Liver (tissue), 3 donors: ENCODE results near the gene CALML3.

Experiments
- GABPA ChIP-seq, 2 donors: IDR thresholded peaks in 1 of 2; conservative IDR thresholded peaks in 1 of 2; 2 replicates each; pipeline ENCODE4 v1.6.1; 2016; ENCODE audit warnings: antibody characterized with exemption in 2 of 2, mild to moderate bottlenecking in 1 of 2, moderate library complexity in 1 of 2
- TAF1 ChIP-seq: conservative IDR thresholded peaks from 2 replicates; pipeline ENCODE4 v1.6.1; 2016; ENCODE audit warnings: antibody characterized with exemption, mild to moderate bottlenecking
- TF ChIP-seq, protein P1 (sequence below): fragments of 150-350 bp; IDR thresholded peaks from 2 replicates; pipeline ENCODE4 v1.5.1; 2017; ENCODE audit warnings: improper control_type of control experiment, low read depth, low read length; ENCODE audit not compliant: missing input control
- TF ChIP-seq, protein P2 (sequence below): IDR thresholded peaks from 2 replicates; pipeline ENCODE4 v1.6.1; 2016; ENCODE audit warnings: antibody characterized with exemption, mild to moderate bottlenecking
- TF ChIP-seq, protein P3 (sequence below): IDR thresholded peaks from 2 replicates; pipeline ENCODE4 v1.6.1; 2016; ENCODE audit warnings: antibody characterized with exemption
- donor health status: healthy.
- donor health status: healthy.

DNA sequence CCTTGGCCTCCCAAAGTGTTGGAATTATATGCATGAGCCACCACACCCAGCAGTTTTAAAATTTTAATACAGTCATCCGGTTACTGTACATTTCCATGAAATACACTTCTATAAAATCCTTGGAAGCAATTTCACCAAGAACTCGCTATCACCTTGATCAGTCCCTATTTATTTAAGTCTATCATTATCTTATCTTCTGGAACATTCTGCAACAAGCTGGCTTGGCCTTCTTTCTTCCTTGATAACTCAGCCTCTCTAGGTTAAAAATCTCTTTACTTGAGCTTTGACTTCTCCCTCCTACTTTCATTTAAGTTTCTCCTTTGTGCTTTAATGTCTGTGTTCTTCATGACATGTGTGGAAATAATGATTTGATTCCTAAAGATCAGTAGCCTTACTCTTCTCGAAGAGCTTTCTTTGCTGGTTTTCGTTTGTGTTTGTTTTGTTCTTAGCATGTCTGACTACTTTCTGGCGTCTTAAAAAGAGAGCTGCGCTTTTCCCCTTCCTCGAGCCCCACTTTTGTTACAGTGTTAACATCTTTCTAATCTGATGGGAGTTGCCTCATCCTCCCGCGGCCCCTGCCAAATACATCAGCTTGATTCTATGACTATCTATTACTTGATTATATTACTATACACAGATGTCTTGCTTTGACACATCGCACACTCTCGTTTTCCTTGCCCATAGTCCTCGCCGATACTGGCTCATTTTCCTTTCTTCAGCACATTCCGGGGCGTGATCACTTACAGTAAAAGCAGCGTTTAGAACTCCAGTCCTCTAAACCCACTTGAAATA lies 14.3 kb upstream of the CALML3 start:
- TF ChIP-seq, protein P1, sequence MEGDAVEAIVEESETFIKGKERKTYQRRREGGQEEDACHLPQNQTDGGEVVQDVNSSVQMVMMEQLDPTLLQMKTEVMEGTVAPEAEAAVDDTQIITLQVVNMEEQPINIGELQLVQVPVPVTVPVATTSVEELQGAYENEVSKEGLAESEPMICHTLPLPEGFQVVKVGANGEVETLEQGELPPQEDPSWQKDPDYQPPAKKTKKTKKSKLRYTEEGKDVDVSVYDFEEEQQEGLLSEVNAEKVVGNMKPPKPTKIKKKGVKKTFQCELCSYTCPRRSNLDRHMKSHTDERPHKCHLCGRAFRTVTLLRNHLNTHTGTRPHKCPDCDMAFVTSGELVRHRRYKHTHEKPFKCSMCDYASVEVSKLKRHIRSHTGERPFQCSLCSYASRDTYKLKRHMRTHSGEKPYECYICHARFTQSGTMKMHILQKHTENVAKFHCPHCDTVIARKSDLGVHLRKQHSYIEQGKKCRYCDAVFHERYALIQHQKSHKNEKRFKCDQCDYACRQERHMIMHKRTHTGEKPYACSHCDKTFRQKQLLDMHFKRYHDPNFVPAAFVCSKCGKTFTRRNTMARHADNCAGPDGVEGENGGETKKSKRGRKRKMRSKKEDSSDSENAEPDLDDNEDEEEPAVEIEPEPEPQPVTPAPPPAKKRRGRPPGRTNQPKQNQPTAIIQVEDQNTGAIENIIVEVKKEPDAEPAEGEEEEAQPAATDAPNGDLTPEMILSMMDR, result no peak
- no peak for TF ChIP-seq TAF1
- TF ChIP-seq, protein P2, sequence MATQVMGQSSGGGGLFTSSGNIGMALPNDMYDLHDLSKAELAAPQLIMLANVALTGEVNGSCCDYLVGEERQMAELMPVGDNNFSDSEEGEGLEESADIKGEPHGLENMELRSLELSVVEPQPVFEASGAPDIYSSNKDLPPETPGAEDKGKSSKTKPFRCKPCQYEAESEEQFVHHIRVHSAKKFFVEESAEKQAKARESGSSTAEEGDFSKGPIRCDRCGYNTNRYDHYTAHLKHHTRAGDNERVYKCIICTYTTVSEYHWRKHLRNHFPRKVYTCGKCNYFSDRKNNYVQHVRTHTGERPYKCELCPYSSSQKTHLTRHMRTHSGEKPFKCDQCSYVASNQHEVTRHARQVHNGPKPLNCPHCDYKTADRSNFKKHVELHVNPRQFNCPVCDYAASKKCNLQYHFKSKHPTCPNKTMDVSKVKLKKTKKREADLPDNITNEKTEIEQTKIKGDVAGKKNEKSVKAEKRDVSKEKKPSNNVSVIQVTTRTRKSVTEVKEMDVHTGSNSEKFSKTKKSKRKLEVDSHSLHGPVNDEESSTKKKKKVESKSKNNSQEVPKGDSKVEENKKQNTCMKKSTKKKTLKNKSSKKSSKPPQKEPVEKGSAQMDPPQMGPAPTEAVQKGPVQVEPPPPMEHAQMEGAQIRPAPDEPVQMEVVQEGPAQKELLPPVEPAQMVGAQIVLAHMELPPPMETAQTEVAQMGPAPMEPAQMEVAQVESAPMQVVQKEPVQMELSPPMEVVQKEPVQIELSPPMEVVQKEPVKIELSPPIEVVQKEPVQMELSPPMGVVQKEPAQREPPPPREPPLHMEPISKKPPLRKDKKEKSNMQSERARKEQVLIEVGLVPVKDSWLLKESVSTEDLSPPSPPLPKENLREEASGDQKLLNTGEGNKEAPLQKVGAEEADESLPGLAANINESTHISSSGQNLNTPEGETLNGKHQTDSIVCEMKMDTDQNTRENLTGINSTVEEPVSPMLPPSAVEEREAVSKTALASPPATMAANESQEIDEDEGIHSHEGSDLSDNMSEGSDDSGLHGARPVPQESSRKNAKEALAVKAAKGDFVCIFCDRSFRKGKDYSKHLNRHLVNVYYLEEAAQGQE, result no peak
- TF ChIP-seq, protein P3, sequence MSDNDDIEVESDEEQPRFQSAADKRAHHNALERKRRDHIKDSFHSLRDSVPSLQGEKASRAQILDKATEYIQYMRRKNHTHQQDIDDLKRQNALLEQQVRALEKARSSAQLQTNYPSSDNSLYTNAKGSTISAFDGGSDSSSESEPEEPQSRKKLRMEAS, result no peak
- TF ChIP-seq GABPA (IDR thresholded peaks at IDR 0.05 in 1 of 2, conservative IDR thresholded peaks at IDR 0.05 in 1 of 2), result no peak
